ENCODE data around the gene SYT2. TPM values are rescaled to one million over a fixed set of nuclear protein-coding genes. Genes with fewer than 3 reads are reported as not detected.
"Not testable (repeated sequence)": the region's sequence is repeated elsewhere in the genome, so short reads cannot be mapped to it uniquely, and the experiment has no call there.

SYT2 gene
- total RNA-seq, 1 experiment from 2014 or later = not detected

GRCh38 chr1:202613571-202613970, 96.7 kb downstream of the SYT2 start:
- Mint-ChIP-seq H3K36me3 (ENCODE audit: insufficient read depth, unreplicated experiment) (peaks cover 6% of the 10 kb centered on the region), H3K9me3 (ENCODE audit: low read depth, unreplicated experiment) (no peaks in the 10 kb centered on the region), H3K4me3 (ENCODE audit: low read depth, unreplicated experiment) (no peak overlapping the region), H3K4me1 (ENCODE audit: low read depth, unreplicated experiment) (peaks cover 33% of the 10 kb centered on the region), H3K27me3 (ENCODE audit: unreplicated experiment) (no peaks in the 10 kb centered on the region), H3K27ac (ENCODE audit: unreplicated experiment) (no peak overlapping the region)
- TF ChIP-seq, protein P1, sequence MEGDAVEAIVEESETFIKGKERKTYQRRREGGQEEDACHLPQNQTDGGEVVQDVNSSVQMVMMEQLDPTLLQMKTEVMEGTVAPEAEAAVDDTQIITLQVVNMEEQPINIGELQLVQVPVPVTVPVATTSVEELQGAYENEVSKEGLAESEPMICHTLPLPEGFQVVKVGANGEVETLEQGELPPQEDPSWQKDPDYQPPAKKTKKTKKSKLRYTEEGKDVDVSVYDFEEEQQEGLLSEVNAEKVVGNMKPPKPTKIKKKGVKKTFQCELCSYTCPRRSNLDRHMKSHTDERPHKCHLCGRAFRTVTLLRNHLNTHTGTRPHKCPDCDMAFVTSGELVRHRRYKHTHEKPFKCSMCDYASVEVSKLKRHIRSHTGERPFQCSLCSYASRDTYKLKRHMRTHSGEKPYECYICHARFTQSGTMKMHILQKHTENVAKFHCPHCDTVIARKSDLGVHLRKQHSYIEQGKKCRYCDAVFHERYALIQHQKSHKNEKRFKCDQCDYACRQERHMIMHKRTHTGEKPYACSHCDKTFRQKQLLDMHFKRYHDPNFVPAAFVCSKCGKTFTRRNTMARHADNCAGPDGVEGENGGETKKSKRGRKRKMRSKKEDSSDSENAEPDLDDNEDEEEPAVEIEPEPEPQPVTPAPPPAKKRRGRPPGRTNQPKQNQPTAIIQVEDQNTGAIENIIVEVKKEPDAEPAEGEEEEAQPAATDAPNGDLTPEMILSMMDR (IDR thresholded peaks at IDR 0.05; ENCODE audit: unreplicated experiment) = no peak
- intact Hi-C loops (cut with micrococcal nuclease; ENCODE audit: unreplicated experiment) = no loop called here
- CTCF ChIA-PET = no interaction called here
- no TSS peak for BruUV-seq (replicated peaks)
- no peak for DNase-seq

- H3K4me3 Mint-ChIP-seq (ENCODE audit: low read depth, unreplicated experiment); H3K27ac Mint-ChIP-seq (ENCODE audit: unreplicated experiment); DNase-seq; CTCF ChIA-PET; H3K36me3 Mint-ChIP-seq (ENCODE audit: insufficient read depth, unreplicated experiment); H3K27me3 Mint-ChIP-seq (ENCODE audit: unreplicated experiment); BruUV-seq (replicated peaks); H3K9me3 Mint-ChIP-seq (ENCODE audit: low read depth, unreplicated experiment); intact Hi-C loops (cut with micrococcal nuclease; ENCODE audit: unreplicated experiment): not testable (repeated sequence)
- H3K4me1 Mint-ChIP-seq (ENCODE audit: low read depth, unreplicated experiment) = peaks cover 31% of the 10 kb centered on the region
These were observed 98.2 kb downstream of the SYT2 start for GRCh38 chr1:202612036-202612435.

- intact Hi-C loops (cut with micrococcal nuclease; ENCODE audit: unreplicated experiment) = no loop called here
- BruUV-seq (replicated peaks) = no TSS peak
These were observed 104.7 kb downstream of the SYT2 start for GRCh38 chr1:202605515-202605914.

GRCh38 chr1:202603435-202603834, 106.8 kb downstream of the SYT2 start:
- intact Hi-C loops (cut with micrococcal nuclease; ENCODE audit: unreplicated experiment) = no loop called here
- no peaks in the 10 kb centered on the region for H3K4me1 Mint-ChIP-seq (ENCODE audit: low read depth, unreplicated experiment)
- no peak overlapping the region for H3K4me3 Mint-ChIP-seq (ENCODE audit: low read depth, unreplicated experiment)
- CTCF ChIA-PET = no interaction called here
- no peaks in the 10 kb centered on the region for H3K9me3 Mint-ChIP-seq (ENCODE audit: low read depth, unreplicated experiment)
- DNase-seq = no peak
- H3K27me3 Mint-ChIP-seq (ENCODE audit: unreplicated experiment) = no peaks in the 10 kb centered on the region
- no TSS peak for BruUV-seq (replicated peaks)
- TF ChIP-seq, protein P1 (IDR thresholded peaks at IDR 0.05; ENCODE audit: unreplicated experiment) = no peak
- H3K36me3 Mint-ChIP-seq (ENCODE audit: insufficient read depth, unreplicated experiment) = no peaks in the 10 kb centered on the region
- no peak overlapping the region for H3K27ac Mint-ChIP-seq (ENCODE audit: unreplicated experiment)

More at GRCh38 chr1:202605515-202605914, 104.7 kb downstream of the SYT2 start:
- Mint-ChIP-seq H3K9me3 (ENCODE audit: low read depth, unreplicated experiment) (no peaks in the 10 kb centered on the region), H3K36me3 (ENCODE audit: insufficient read depth, unreplicated experiment) (no peaks in the 10 kb centered on the region), H3K27ac (ENCODE audit: unreplicated experiment) (no peak overlapping the region), H3K4me1 (ENCODE audit: low read depth, unreplicated experiment) (no peaks in the 10 kb centered on the region), H3K4me3 (ENCODE audit: low read depth, unreplicated experiment) (no peak overlapping the region), H3K27me3 (ENCODE audit: unreplicated experiment) (no peaks in the 10 kb centered on the region)
- TF ChIP-seq, protein P1 (IDR thresholded peaks at IDR 0.05; ENCODE audit: unreplicated experiment) = no peak
- CTCF ChIA-PET = no interaction called here
- DNase-seq = no peak

- Mint-ChIP-seq H3K27ac (ENCODE audit: unreplicated experiment) (no peak overlapping the region), H3K27me3 (ENCODE audit: unreplicated experiment) (no peaks in the 10 kb centered on the region), H3K4me1 (ENCODE audit: low read depth, unreplicated experiment) (no peaks in the 10 kb centered on the region), H3K36me3 (ENCODE audit: insufficient read depth, unreplicated experiment) (no peaks in the 10 kb centered on the region), H3K4me3 (ENCODE audit: low read depth, unreplicated experiment) (no peak overlapping the region), H3K9me3 (ENCODE audit: low read depth, unreplicated experiment) (no peaks in the 10 kb centered on the region)
- no TSS peak for BruUV-seq (replicated peaks)
- TF ChIP-seq, protein P1 (IDR thresholded peaks at IDR 0.05; ENCODE audit: unreplicated experiment) = no peak
- intact Hi-C loops (cut with micrococcal nuclease; ENCODE audit: unreplicated experiment) = loop anchor here (1.0 kb wide), 1 partner anchor 99 kb away; no protein-coding TSS in a partner anchor
- no peak for DNase-seq
- CTCF ChIA-PET = interaction anchor here (0.5 to 2.3 kb wide), 18 partner anchors 9 to 359 kb away, joined by 3 to 17 read pairs (median 4); partner anchors contain the start of gene UBE2T
These were observed 109.7 kb downstream of the SYT2 start for GRCh38 chr1:202600432-202601041.

All from Calu3 (cell line).